AG20443 (cell line): ENCODE measurements around the gene LCE3D.
"Not testable (repeated sequence)": the region's sequence is repeated elsewhere in the genome, so short reads cannot be mapped to it uniquely, and the experiment has no call there.

Experiments
- DNase-seq: peaks from one replicate; pipeline ENCODE4 v3.0.0; 2012; ENCODE audit warnings: low spot score, mixed read lengths

LCE3D gene

DNA sequence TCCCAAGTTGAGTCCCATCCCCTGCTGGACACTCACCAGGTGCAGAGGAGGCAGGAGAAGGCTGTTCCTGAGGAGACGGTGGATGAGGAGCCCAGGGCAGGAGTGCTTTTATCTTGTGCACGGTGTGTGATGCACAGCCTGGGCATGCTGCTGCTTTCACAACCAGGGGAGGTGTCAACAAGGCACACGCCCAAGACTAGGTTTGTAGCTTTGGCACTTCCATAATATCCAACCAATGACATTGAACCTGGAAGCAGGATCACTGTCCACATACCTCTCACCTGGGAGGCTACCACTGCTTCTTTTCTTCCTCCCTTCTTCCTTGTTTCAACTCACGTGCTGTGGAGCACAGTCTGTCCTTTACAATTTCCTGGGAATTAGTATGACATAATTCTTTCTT is at the start of gene LCE3D:
Gene LCE3D, minus strand, starts transcription at position 84 of the 400 bp plus-strand sequence. CDS start 580 bp downstream, outside the sequence.
- no peak for DNase-seq

DNA sequence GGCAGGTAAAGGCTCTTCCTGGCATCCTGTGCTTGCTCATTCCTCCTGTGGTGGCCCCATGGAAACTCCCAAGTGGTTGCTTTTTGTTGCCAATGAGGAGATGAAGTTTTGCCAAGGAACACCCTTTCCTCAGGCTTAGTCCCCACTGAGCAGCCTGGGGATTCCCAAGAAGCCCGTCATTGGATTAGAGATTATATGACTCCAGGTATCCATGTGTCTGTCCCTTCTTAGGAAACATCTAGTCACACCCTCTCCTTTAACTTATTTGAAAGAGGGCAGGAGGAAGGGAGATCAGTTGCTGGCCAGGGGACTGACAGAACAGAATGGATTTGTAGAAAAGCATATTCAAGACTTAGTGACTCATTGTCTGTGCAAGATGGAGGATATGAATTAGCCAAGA is 46.4 kb upstream of the LCE3D start:
- no peak for DNase-seq

DNA sequence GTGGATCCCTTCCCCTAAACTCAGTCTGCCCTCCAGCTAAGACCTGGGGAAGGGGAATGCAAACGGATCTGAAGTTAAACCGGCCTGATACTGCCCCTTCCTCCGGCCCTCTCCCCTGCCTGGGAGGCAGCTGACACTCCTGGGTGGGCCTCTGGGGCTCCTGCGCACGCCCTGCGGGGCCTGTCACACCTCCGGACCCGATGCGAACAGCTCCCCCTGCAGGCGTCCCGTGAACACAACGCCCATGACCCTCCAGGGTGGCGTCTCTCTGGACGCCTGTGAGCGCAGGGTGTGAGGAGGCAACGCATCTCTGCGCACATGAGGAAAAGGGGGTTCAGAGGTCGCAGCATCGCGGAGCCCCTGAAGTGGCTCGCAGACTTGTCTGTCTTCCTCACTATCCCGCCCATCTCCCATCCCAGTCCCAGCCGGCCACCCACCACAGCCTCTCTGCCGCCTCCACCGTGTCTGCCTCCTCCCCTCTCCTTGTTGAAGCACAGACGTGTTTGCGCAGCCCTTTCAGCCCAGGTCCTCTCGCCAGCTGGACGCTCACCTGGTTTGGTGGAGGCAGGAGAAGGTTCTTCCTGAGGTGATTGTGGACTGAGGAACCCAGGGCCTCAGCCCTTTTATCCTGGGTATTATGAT is 43.0 kb upstream of the LCE3D start:
- no peak for DNase-seq

- DNase-seq = no peak
Measured at GRCh38 chr1:152622803-152623202, 42.5 kb upstream of the LCE3D start, which contains the start of gene LCE3A. TSS of gene LCE3A (minus strand) at chr1:152623103. CDS start at chr1:152623103, 0 bp downstream.

DNA sequence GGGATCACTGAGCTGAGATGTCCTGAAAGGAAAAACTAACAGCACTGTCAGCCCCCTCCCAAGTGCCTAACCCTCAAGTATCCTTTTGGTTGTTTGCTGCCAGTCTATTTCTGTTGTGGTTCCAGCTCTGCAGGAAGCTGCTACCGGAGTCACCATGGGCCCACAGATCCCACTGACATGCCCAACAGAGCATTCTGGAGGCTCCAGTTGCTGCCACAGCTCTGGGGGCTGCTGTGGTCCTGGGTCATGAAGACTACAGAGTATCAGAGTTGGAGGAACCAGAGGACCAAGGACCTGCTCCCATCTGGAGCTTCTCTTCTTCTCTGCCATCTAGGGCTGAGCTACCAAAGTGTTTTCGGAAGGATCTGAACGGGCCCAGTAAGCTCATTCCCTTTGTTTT is 41.7 kb upstream of the LCE3D start:
- DNase-seq = no peak

DNA sequence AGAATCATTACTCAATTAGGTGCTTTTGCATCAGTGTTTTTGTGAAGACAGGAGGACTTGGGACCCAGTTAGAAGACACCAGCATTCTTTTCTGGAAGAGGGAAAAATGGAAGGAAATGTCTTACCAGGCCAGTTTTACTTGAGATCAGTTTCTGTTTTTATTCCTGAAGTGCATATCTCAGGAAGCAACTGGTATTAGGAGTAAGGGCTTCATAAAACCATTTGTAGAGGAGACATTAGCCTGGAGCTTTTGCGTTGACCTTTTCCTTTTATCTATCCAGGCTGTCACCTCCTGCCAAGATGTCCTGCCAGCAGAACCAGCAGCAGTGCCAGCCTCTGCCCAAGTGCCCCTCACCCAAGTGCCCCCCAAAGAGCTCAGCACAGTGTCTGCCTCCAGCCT is 33.2 kb upstream of the LCE3D start, which contains the start of gene LCE3B:
Gene LCE3B, plus strand, starts transcription at position 301 of the 400 bp plus-strand sequence. Its CDS starts 0 bp downstream, at position 301.
- no peak for DNase-seq

DNA sequence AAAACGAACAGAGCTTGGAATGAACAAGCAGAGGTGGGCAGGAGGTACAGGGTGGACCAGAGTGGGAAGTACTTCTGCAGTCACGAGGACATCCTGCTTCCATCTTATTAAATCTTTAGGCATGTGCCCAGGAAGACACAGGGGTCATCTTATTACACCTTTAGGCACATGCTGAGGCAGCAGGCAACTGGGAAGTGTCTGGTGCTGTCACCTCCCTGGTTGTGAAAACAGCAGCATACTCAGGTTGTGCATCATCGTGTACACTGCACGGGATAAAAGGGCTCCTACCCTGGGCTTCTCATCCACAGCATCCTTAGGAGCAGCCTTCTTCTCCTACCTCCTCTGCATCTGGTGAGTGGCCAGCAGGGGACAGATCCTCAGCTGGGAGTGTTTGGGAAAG is 19.6 kb upstream of the LCE3D start, which contains the start of gene LCE3C:
Gene LCE3C, plus strand, starts transcription at position 301 of the 400 bp plus-strand sequence. CDS start 498 bp downstream, outside the sequence.
- DNase-seq = peak; percentile 7

- DNase-seq = no peak
Measured at GRCh38 chr1:152596986-152597385, 16.7 kb upstream of the LCE3D start.

- DNase-seq = no peak
Measured at GRCh38 chr1:152585586-152585985, 5.3 kb upstream of the LCE3D start.

DNA sequence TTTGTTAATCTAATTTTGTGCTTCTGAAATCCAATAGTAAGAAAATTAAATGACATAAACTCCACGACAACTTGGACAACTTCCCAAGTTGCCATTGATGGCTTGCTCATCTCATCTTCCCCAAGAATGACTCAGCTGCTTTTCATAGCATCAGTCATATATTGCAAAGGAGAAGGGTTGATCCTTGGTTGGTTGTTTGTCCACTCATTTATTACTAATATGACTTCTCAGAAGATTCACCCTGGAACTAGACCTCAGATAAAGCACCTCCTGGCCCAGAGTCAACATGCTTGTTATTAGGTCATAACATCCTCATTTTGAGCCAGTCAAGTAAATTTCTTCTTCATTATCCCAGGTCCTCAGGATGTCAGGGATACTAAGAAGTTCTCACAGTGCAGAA is 2.3 kb upstream of the LCE3D start:
- DNase-seq = no peak

GRCh38 chr1:152579526-152579925 is 790 bp downstream of the LCE3D start:
- DNase-seq = not testable (repeated sequence)

- no peak for DNase-seq
Measured at GRCh38 chr1:152577168-152577567, 3.1 kb downstream of the LCE3D start.

GRCh38 chr1:152566681-152567080 is 13.6 kb downstream of the LCE3D start, which contains the start of gene LCE3E:
TSS of gene LCE3E (minus strand) at chr1:152566780. CDS start at chr1:152566208, 572 bp downstream.
- DNase-seq = no peak

DNA sequence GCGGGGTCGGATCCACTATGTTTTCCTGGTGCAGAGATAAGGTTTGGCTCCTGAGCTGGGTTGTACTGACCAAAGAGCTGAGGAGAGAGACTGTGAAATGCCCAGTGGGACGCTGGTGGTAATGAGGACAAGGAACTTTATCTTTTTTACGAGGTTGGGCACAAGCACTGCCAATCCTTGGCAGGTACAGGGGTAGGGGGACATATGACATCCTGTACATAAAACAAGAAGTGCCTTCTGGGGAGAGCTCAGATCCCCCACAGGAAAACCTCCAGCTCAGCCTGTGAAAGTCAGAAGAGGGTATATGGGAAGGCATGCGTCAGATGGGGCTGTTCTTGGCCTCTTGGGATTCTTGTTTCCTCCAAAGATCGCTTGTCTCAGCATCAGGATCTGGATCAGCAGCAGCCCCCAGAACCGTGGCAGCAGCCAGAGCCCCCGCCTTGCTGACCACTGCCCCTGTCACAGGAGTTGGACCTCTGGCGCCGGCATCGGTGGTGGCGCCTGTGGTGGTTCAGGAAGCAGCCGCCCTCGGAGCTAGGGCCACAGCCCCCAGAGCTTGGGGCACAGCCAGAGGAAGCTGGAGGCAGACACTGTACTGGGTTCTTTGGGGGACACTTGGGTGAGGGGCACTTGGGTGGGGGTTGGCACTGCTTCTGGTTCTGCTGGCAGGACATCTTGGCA is 14.6 kb downstream of the LCE3D start:
- DNase-seq = no peak

DNA sequence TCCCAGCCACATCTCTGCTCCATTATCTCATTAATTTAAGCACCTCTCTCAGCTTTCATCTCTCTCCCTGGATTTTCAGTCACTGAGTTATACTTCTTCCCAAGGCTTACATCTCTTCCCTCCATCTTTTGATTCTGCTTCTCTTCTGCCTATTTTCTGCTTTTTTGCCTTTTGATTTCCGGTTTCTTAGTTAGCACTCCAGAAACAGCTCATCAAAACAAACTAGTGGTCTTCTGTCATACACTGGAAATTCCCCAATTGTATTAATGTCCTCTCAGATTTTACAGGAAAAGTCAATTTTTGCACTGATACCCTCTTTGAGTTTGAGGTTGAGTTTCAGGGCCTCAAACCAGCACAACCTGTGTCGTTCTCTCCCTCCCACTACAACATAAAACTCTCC is 15.2 kb downstream of the LCE3D start:
- no peak for DNase-seq

DNA sequence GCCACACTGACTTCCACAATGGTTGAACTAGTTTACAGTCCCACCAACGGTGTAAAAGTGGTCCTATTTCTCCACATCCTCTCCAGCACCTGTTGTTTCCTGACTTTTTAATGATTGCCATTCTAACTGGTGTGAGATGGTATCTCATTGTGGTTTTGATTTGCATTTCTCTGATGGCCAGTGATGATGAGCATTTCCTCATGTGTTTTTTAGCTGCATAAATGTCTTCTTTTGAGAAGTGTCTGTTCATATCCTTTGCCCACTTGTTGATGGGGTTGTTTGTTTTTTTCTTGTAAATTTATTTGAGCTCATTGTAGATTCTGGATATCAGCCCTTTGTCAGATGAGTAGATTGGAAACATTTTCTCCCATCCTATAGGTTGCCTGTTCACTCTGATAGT is 32.0 kb downstream of the LCE3D start:
- not testable (repeated sequence) for DNase-seq

- no peak for DNase-seq
Measured at GRCh38 chr1:152546704-152547103, 33.6 kb downstream of the LCE3D start.

GRCh38 chr1:152543820-152544219 is 36.5 kb downstream of the LCE3D start:
- no peak for DNase-seq

- DNase-seq = no peak
Measured at GRCh38 chr1:152539901-152540300, 40.4 kb downstream of the LCE3D start.

GRCh38 chr1:152537496-152537895 is 42.8 kb downstream of the LCE3D start:
- no peak for DNase-seq

DNA sequence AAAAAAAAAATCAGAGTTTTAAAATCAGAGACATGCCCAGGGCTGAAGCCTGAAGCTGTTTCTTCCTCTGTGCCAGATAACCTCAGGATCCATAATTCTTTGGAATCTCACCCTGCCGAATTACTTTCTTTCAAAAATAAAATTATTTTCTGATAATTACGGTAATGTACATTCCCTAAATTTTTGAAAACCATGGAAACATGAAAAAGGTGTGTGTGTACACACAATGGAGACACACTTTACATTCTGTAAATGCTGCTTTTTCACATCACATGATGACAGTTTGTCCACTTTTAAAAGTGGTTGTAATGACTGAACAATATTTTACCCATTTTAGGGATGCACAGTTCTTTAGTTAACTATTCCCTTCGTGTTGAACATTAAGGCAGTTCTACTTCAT is 44.5 kb downstream of the LCE3D start:
- DNase-seq = no peak

GRCh38 chr1:152533327-152533938 is 46.9 kb downstream of the LCE3D start:
- peak; percentile 59 for DNase-seq
